Gastroesophageal sphincter (tissue), 3 donors: ENCODE measurements around the gene KCTD3.

ENCODE experiments used
- CTCF ChIP-seq, 4 experiments: fragments of 200-600 bp in 2 of 4; fragments of 450-650 bp in 2 of 4; sonication (generic) in 1 of 4; IDR thresholded peaks; one replicate each; pipeline ENCODE4 v1.5.1; 2017 to 2019; ENCODE audit warnings: antibody characterized with exemption in 4 of 4, mild to moderate bottlenecking in 2 of 4, moderate library complexity in 2 of 4
- POLR2A ChIP-seq, 2 donors: fragments of 450-650 bp; IDR thresholded peaks; one replicate each; pipeline ENCODE4 v1.6.1; 2017; ENCODE audit warnings: antibody characterized with exemption in 2 of 2, mild to moderate bottlenecking in 2 of 2, moderate library complexity in 1 of 2
- POLR2AphosphoS5 ChIP-seq: sonication (generic); formaldehyde crosslinking; IDR thresholded peaks from one replicate; pipeline ENCODE4 v1.6.1; 2017; ENCODE audit warnings: antibody characterized with exemption

- no peak for TF ChIP-seq POLR2AphosphoS5
- TF ChIP-seq POLR2A (IDR thresholded peaks at IDR 0.05) = no peak
- TF ChIP-seq CTCF (IDR thresholded peaks at IDR 0.05) = no peak
These were observed 56.1 kb downstream of the KCTD3 start for GRCh38 chr1:215623162-215623561.
